ENCODE results near the gene CACNA2D1. TPM values are rescaled to one million over a fixed set of nuclear protein-coding genes. Genes with fewer than 3 reads are reported as not detected.

The CACNA2D1 gene
- total RNA-seq, 1 experiment from 2014 or later: 0.77 TPM

- ATAC-seq: no peak
- Histone ChIP-seq H3K4me3 (ENCODE audit: low read length) (no peak overlapping the region), H3K9ac (ENCODE audit: low read length) (no peak overlapping the region), H3K9me3 (ENCODE audit: low read length) (no peaks in the 10 kb centered on the region), H2AFZ (ENCODE audit: low read length) (no peak overlapping the region), H3K27ac (ENCODE audit: low read length) (no peak overlapping the region), H3K79me2 (ENCODE audit: low read length) (no peaks in the 10 kb centered on the region), H3K4me1 (ENCODE audit: insufficient read depth, low read length) (no peaks in the 10 kb centered on the region), H3K36me3 (ENCODE audit: low read depth, low read length) (no peaks in the 10 kb centered on the region), H4K20me1 (ENCODE audit: low read length) (no peaks in the 10 kb centered on the region), H3K9me2 (replicated peaks; ENCODE audit: low read length) (no peaks in the 10 kb centered on the region), H3K27me3 (ENCODE audit: low read length) (no peaks in the 10 kb centered on the region; the same call in 1 of the 2 replicates), H3F3A (ENCODE audit: low read length, unreplicated experiment) (no peaks in the 10 kb centered on the region), H3K4me2 (ENCODE audit: low read length) (no peak overlapping the region)
- no peak for TF ChIP-seq EZH2phosphoT487 (IDR thresholded peaks at IDR 0.05; ENCODE audit: borderline replicate concordance, low read length)
- ChIA-PET CTCF (no interaction called here), POLR2A (ENCODE audit: unreplicated experiment) (no interaction called here)
- intact Hi-C loops (cut with micrococcal nuclease): no loop called here
- no TSS peak for BruUV-seq (replicated peaks)
- no peak for DNase-seq
Measured at GRCh38 chr7:82028097-82028496, 415.5 kb downstream of the CACNA2D1 start.

- no peak for TF ChIP-seq CTCF (conservative IDR thresholded peaks at IDR 0.05; ENCODE audit: low read depth, low read length)
- no peak for TF ChIP-seq EZH2phosphoT487 (IDR thresholded peaks at IDR 0.05; ENCODE audit: borderline replicate concordance, low read length)
- no peak for TF ChIP-seq EZH2 (IDR thresholded peaks at IDR 0.05; ENCODE audit: low read length, unreplicated experiment)
- intact Hi-C loops (cut with micrococcal nuclease): no loop called here
- Histone ChIP-seq H4K20me1 (ENCODE audit: low read length) (no peaks in the 10 kb centered on the region), H3K9me2 (replicated peaks; ENCODE audit: low read length) (no peaks in the 10 kb centered on the region), H3K27ac (ENCODE audit: low read length) (no peak overlapping the region), H3K27me3 (ENCODE audit: low read length) (no peaks in the 10 kb centered on the region; the same call in 1 of the 2 replicates), H3K36me3 (ENCODE audit: low read depth, low read length) (no peaks in the 10 kb centered on the region), H3K9ac (ENCODE audit: low read length) (no peak overlapping the region), H3K9me3 (ENCODE audit: low read length) (no peaks in the 10 kb centered on the region), H3K79me2 (ENCODE audit: low read length) (no peaks in the 10 kb centered on the region), H2AFZ (ENCODE audit: low read length) (no peak overlapping the region), H3K4me3 (ENCODE audit: low read length) (no peak overlapping the region), H3K4me1 (ENCODE audit: insufficient read depth, low read length) (no peaks in the 10 kb centered on the region), H3K4me2 (ENCODE audit: low read length) (no peak overlapping the region), H3F3A (ENCODE audit: low read length, unreplicated experiment) (no peaks in the 10 kb centered on the region)
- no TSS peak for BruUV-seq (replicated peaks)
- ChIA-PET POLR2A (ENCODE audit: unreplicated experiment) (interaction anchor here (0.7 kb wide), 1 partner anchor 145 kb away, joined by 3 read pairs; no protein-coding TSS in a partner anchor), CTCF (no interaction called here)
- DNase-seq (no peak), ATAC-seq (no peak)
Measured at GRCh38 chr7:82021713-82022112, 421.9 kb downstream of the CACNA2D1 start.

- TF ChIP-seq CTCF (conservative IDR thresholded peaks at IDR 0.05; ENCODE audit: low read depth, low read length) (no peak), EZH2 (IDR thresholded peaks at IDR 0.05; ENCODE audit: low read length, unreplicated experiment) (no peak), EZH2phosphoT487 (IDR thresholded peaks at IDR 0.05; ENCODE audit: borderline replicate concordance, low read length) (no peak)
- POLR2A ChIA-PET (ENCODE audit: unreplicated experiment): interaction anchor here (0.7 kb wide), 1 partner anchor 144 kb away, joined by 3 read pairs; no protein-coding TSS in a partner anchor
- no peaks in the 10 kb centered on the region for H3K36me3 ChIP-seq (ENCODE audit: low read depth, low read length)
- H3K27me3 ChIP-seq (ENCODE audit: low read length): no peaks in the 10 kb centered on the region; the same call in 1 of the 2 replicates
- no peaks in the 10 kb centered on the region for H3K9me2 ChIP-seq (replicated peaks; ENCODE audit: low read length)
- no TSS peak for BruUV-seq (replicated peaks)
- H4K20me1 ChIP-seq (ENCODE audit: low read length): no peaks in the 10 kb centered on the region
- no peaks in the 10 kb centered on the region for H3K9me3 ChIP-seq (ENCODE audit: low read length)
- CTCF ChIA-PET: no interaction called here
- ATAC-seq (no peak), DNase-seq (no peak)
- H2AFZ ChIP-seq (ENCODE audit: low read length): no peak overlapping the region
- intact Hi-C loops (cut with micrococcal nuclease): no loop called here
- H3K4me2 ChIP-seq (ENCODE audit: low read length): no peak overlapping the region
- H3F3A ChIP-seq (ENCODE audit: low read length, unreplicated experiment): no peaks in the 10 kb centered on the region
- no peak overlapping the region for H3K9ac ChIP-seq (ENCODE audit: low read length)
- H3K79me2 ChIP-seq (ENCODE audit: low read length): no peaks in the 10 kb centered on the region
- 0 out of 2 replicates have a peak, but pooled peaks cover under 1% of the 10 kb centered on the region for H3K4me1 ChIP-seq (ENCODE audit: insufficient read depth, low read length)
- H3K4me3 ChIP-seq (ENCODE audit: low read length): no peak overlapping the region
- no peak overlapping the region for H3K27ac ChIP-seq (ENCODE audit: low read length)
Measured at GRCh38 chr7:82021036-82021435, 422.5 kb downstream of the CACNA2D1 start.

All from PC-3 (cell line).